HG02852 (cell line): ENCODE data around the gene FLG.
"Not testable (repeated sequence)": the region's sequence is repeated elsewhere in the genome, so short reads cannot be mapped to it uniquely, and the experiment has no call there.

Source experiments
- ATAC-seq: cut with Tn5 transposase; IDR thresholded peaks from one replicate; pipeline ENCODE4 v1.9.1; 2021; ENCODE audit warnings: mild to moderate bottlenecking, moderate library complexity; ENCODE audit not compliant: unreplicated experiment

Gene FLG

DNA sequence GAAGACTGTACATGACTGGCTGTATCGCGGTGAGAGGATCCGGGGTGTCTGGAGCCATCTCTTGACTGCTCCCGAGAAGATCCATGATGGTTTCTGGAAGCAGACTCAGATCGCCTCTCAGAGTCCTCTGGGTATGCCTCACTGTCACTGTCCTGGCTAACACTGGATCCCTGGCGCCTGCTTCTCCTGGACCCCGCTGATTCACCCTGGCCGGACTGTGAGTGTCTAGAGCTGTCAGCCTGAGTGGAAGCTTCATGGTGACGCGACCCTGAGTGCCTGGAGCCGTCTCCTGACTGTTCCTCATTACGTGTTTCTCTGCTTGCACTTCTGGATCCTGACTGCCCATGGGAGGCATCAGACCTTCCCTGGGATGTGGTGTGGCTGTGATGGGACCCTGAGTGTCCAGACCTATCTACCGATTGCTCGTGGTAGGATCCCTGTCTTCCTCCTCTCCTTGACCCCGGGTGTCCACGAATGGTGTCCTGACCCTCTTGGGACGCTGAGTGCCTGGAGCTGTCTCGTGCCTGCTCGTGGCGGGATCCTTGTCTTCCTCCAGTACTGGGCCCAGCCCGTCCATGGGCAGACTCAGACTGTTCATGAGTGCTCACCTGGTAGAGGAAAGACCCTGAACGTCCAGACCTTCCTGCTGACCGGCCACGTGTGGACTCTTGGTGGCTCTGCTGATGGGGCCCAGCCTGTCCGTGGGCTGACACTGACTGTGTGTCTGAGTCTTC is 21.7 kb downstream of the FLG start:
- ATAC-seq: not testable (repeated sequence)

DNA sequence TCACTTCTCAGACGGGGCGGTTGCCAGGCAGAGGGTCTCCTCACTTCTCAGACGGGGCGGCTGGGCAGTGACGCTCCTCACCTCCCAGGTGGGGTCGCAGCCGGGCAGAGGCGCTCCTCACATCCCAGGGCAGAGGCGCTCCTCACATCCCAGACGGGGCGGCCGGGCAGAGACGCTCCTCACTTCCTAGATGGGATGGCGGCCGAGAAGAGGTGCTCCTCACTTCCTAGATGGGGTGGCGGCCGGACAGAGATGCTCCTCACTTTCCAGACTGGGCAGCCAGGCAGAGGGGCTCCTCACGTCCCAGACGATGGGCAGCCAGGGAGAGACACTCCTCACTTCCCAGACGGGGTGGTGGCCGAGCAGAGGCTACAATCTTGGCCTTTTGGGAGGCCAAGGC is 68.6 kb downstream of the FLG start:
- not testable (repeated sequence) for ATAC-seq
